ENCODE data around the gene PEX14. TPM values are rescaled to one million over a fixed set of nuclear protein-coding genes. Genes with fewer than 3 reads are reported as not detected.

PEX14 gene
- total RNA-seq, 2 donors from 2014 or later: 24.3 to 26.0 TPM

- H3K9me3 ChIP-seq (ENCODE audit: control insufficient read depth, low read length): no peaks in the 10 kb centered on the region
- Mint-ChIP-seq H3K36me3 (ENCODE audit: low read depth) (peaks cover 28% of the 10 kb centered on the region), H3K27me3 (ENCODE audit: insufficient read depth) (no peaks in the 10 kb centered on the region)
These were observed 66.5 kb downstream of the PEX14 start for GRCh38 chr1:10541286-10541685.

GRCh38 chr1:10544239-10544638, 69.5 kb downstream of the PEX14 start:
- 50 to 86% methylated on average over 1 to 2 of the region's 2 CpGs for WGBS, 2 experiments (ENCODE audit: insufficient coverage in 1 of 2, insufficient read length in 1 of 2)

More at GRCh38 chr1:10541286-10541685, 66.5 kb downstream of the PEX14 start:
- Histone ChIP-seq H3K27me3 (ENCODE audit: control insufficient read depth, insufficient read depth, low read length, poor library complexity, severe bottlenecking) (no peaks in the 10 kb centered on the region), H3K36me3 (ENCODE audit: control insufficient read depth, insufficient read depth, low read length) (peaks cover 31% of the 10 kb centered on the region), H3K27ac (ENCODE audit: low read depth, low read length) (peak overlapping the region; percentile 47), H3K4me3 (ENCODE audit: low read length) (no peak overlapping the region), H3K4me1 (ENCODE audit: control insufficient read depth, insufficient read depth, low read length) (no peaks in the 10 kb centered on the region), H3K9ac (ENCODE audit: extremely low read depth, low read length, poor library complexity, severe bottlenecking) (no peak overlapping the region)
- no peak for TF ChIP-seq CTCF (conservative IDR thresholded peaks at IDR 0.05)
- no peaks in the 10 kb centered on the region for H3K9me3 Mint-ChIP-seq
- peak; percentile 80 for DNase-seq
- WGBS, 2 experiments (ENCODE audit: insufficient coverage in 1 of 2, insufficient read length in 1 of 2): 88 to 91% methylated on average over 12 to 17 of the region's 17 CpGs
- no peak overlapping the region for H3K4me3 Mint-ChIP-seq
- peaks cover 36% of the 10 kb centered on the region for H3K4me1 Mint-ChIP-seq
- peak overlapping the region; percentile 74 for H3K27ac Mint-ChIP-seq

GRCh38 chr1:10546896-10547295, 72.1 kb downstream of the PEX14 start:
- Histone ChIP-seq H3K27ac (ENCODE audit: low read depth, low read length) (no peak overlapping the region), H3K27me3 (ENCODE audit: control insufficient read depth, insufficient read depth, low read length, poor library complexity, severe bottlenecking) (no peaks in the 10 kb centered on the region), H3K4me3 (ENCODE audit: low read length) (no peak overlapping the region), H3K36me3 (ENCODE audit: control insufficient read depth, insufficient read depth, low read length) (peaks cover 11% of the 10 kb centered on the region), H3K4me1 (ENCODE audit: control insufficient read depth, insufficient read depth, low read length) (no peaks in the 10 kb centered on the region), H3K9me3 (ENCODE audit: control insufficient read depth, low read length) (no peaks in the 10 kb centered on the region), H3K9ac (ENCODE audit: extremely low read depth, low read length, poor library complexity, severe bottlenecking) (no peak overlapping the region)
- no peaks in the 10 kb centered on the region for H3K27me3 Mint-ChIP-seq (ENCODE audit: insufficient read depth)
- DNase-seq: no peak
- peaks cover 14% of the 10 kb centered on the region for H3K36me3 Mint-ChIP-seq (ENCODE audit: low read depth)
- 68 to 69% methylated on average over 1 of the region's 1 CpG for WGBS, 2 experiments (ENCODE audit: insufficient coverage in 1 of 2, insufficient read length in 1 of 2)
- no peak overlapping the region for H3K4me3 Mint-ChIP-seq
- H3K27ac Mint-ChIP-seq: peak overlapping the region; percentile 46
- H3K9me3 Mint-ChIP-seq: no peaks in the 10 kb centered on the region
- H3K4me1 Mint-ChIP-seq: peaks cover 23% of the 10 kb centered on the region
- TF ChIP-seq CTCF (conservative IDR thresholded peaks at IDR 0.05): no peak

More at GRCh38 chr1:10544239-10544638, 69.5 kb downstream of the PEX14 start:
- no peaks in the 10 kb centered on the region for H3K27me3 ChIP-seq (ENCODE audit: control insufficient read depth, insufficient read depth, low read length, poor library complexity, severe bottlenecking)
- no peak for DNase-seq
- Mint-ChIP-seq H3K27me3 (ENCODE audit: insufficient read depth) (no peaks in the 10 kb centered on the region), H3K27ac (no peak overlapping the region), H3K4me3 (no peak overlapping the region), H3K4me1 (peaks cover 27% of the 10 kb centered on the region), H3K9me3 (no peaks in the 10 kb centered on the region), H3K36me3 (ENCODE audit: low read depth) (peaks cover 20% of the 10 kb centered on the region)
- H3K27ac ChIP-seq (ENCODE audit: low read depth, low read length): no peak overlapping the region
- TF ChIP-seq CTCF (conservative IDR thresholded peaks at IDR 0.05): no peak
- peaks cover 17% of the 10 kb centered on the region for H3K36me3 ChIP-seq (ENCODE audit: control insufficient read depth, insufficient read depth, low read length)
- no peak overlapping the region for H3K4me3 ChIP-seq (ENCODE audit: low read length)
- H3K9me3 ChIP-seq (ENCODE audit: control insufficient read depth, low read length): no peaks in the 10 kb centered on the region
- no peak overlapping the region for H3K9ac ChIP-seq (ENCODE audit: extremely low read depth, low read length, poor library complexity, severe bottlenecking)
- H3K4me1 ChIP-seq (ENCODE audit: control insufficient read depth, insufficient read depth, low read length): no peaks in the 10 kb centered on the region

All from endodermal cell (in vitro differentiated cells).